PFSK-1 (cell line): ENCODE data around the gene KIAA0319L.

Source experiments
- FOXP2 ChIP-seq: optimal IDR thresholded peaks from 2 replicates; pipeline ENCODE3; 2011; ENCODE audit warnings: borderline replicate concordance, control low read depth, inconsistent platforms; ENCODE audit not compliant: insufficient read depth; ENCODE audit errors: extremely low read length, extremely low read depth
- POLR2AphosphoS5 ChIP-seq: IDR thresholded peaks from 2 replicates; pipeline ENCODE4 v1.6.1; 2012; ENCODE audit warnings: low read depth, mild to moderate bottlenecking, control low read depth, low read length, moderate library complexity
- SIN3A ChIP-seq: IDR thresholded peaks from 2 replicates; pipeline ENCODE4 v1.6.1; 2012; ENCODE audit warnings: mild to moderate bottlenecking, low read length, moderate library complexity, borderline replicate concordance; ENCODE audit not compliant: insufficient read depth
- TAF1 ChIP-seq: IDR thresholded peaks from 2 replicates; pipeline ENCODE4 v1.6.1; 2012; ENCODE audit warnings: low read length, control low read depth, borderline replicate concordance; ENCODE audit not compliant: insufficient read depth
- TF ChIP-seq, protein P1 (sequence below), 2 experiments: IDR thresholded peaks; 2 replicates each; pipeline versions ENCODE4 v1.6.1 to v1.8.0; 2011 to 2012; ENCODE audit warnings: low read depth in 2 of 2, low read length in 2 of 2, control low read depth in 1 of 2, inconsistent platforms in 1 of 2, mild to moderate bottlenecking in 1 of 2, moderate library complexity in 1 of 2; ENCODE audit not compliant: insufficient read depth in 1 of 2

The KIAA0319L gene

DNA sequence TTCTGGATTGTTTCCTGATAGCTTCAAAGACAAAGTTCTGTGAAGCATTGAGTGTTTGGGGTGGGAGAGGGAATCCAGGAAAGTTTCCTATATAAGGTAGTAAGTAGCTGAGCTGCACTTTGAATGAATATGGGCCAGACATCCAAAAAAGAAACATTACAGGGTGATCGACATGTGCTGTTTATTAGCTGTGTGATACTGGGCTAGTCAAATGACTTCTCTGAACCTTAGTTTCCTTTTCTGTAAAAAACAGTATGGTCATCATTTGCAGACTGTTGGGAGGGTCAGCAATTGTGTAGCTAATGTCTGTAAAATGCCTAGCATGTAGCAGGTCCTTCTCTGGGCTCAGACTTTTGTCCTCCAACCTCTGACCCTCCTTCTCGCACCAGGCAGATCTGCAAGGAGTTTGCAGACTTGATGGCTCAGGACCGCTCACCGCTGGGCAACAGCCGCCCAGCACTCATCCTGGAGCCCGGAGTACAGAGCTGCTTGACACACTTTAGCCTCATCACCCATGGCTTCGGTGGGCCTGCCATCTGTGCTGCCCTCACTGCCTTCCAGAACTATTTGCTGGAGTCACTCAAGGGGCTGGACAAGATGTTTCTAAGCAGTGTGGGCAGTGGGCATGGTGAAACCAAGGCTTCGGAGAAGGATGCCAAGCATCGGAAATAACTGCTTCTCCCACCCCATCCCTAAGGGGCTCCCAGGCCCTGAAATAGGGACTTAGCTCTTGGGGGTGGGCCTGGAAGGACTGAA lies 37.0 kb upstream of the KIAA0319L start:
- no peak for TF ChIP-seq FOXP2
- TF ChIP-seq, protein P1, sequence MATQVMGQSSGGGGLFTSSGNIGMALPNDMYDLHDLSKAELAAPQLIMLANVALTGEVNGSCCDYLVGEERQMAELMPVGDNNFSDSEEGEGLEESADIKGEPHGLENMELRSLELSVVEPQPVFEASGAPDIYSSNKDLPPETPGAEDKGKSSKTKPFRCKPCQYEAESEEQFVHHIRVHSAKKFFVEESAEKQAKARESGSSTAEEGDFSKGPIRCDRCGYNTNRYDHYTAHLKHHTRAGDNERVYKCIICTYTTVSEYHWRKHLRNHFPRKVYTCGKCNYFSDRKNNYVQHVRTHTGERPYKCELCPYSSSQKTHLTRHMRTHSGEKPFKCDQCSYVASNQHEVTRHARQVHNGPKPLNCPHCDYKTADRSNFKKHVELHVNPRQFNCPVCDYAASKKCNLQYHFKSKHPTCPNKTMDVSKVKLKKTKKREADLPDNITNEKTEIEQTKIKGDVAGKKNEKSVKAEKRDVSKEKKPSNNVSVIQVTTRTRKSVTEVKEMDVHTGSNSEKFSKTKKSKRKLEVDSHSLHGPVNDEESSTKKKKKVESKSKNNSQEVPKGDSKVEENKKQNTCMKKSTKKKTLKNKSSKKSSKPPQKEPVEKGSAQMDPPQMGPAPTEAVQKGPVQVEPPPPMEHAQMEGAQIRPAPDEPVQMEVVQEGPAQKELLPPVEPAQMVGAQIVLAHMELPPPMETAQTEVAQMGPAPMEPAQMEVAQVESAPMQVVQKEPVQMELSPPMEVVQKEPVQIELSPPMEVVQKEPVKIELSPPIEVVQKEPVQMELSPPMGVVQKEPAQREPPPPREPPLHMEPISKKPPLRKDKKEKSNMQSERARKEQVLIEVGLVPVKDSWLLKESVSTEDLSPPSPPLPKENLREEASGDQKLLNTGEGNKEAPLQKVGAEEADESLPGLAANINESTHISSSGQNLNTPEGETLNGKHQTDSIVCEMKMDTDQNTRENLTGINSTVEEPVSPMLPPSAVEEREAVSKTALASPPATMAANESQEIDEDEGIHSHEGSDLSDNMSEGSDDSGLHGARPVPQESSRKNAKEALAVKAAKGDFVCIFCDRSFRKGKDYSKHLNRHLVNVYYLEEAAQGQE (IDR thresholded peaks at IDR 0.05; ENCODE audit: insufficient read depth in 1 of 2, low read depth in 2 of 2, low read length in 2 of 2) = no peak

DNA sequence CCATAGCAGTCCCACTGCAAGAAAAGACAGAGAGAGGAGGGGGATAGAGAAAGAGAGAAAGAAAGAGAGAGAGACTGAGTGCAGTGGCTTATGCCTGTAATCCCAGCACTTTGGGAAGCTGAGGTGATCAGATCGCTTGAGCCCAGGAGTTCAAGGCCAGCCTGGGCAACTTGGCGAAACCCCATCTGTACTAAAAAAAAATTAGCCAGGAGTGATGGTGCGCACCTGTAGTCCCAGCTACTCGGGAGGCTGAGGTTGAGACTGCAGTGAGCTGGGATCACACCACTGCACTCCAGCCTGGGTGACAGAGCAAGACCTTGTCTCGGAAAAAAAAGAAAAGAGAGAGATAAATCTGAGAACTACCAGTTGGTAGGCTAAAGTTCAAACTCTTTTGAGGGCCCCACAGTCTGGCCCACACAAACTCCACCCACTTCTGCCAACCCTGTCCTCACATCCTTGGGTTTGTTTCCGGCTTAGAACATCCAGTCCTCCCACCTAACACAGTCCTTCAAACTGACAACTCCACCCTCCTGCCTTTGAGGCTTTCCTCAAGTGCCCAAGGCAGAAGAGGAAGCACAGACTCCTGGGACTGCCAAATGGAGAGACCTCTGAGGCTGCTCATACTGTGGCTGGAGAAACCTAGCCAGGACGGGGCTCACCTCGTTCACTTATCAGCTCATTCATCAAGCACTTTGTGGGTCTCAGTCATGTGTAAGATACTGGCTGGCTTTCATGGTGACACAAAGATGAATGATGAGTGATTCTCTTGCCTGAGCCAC lies 36.0 kb upstream of the KIAA0319L start:
- TF ChIP-seq TAF1 (no peak), POLR2AphosphoS5 (no peak), SIN3A (no peak), FOXP2 (no peak)
- TF ChIP-seq, protein P1 (IDR thresholded peaks at IDR 0.05; ENCODE audit: insufficient read depth in 1 of 2, low read depth in 2 of 2, low read length in 2 of 2) = no peak

DNA sequence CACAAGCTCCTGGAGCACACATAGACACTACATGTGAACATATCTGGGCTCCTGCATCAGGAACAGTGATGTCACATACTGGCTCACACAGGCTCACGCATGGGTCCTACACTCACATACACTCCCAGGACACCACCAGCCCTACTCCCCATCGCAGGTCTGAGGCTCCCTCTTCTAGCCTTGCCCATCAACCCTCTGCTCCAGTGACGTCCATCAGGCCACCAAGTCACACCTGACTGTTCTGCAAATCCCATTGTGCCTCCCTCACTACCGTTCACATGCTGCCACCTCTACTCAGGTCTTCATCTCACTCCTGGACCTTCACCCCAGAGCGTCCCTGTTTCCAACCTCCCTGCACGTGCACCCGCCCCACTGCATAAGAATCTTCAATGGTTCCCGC lies 34.0 kb upstream of the KIAA0319L start:
- TF ChIP-seq SIN3A = no peak
- TF ChIP-seq FOXP2 = no peak
- no peak for TF ChIP-seq TAF1
- TF ChIP-seq, protein P1 (IDR thresholded peaks at IDR 0.05; ENCODE audit: insufficient read depth in 1 of 2, low read depth in 2 of 2, low read length in 2 of 2) = no peak
- TF ChIP-seq POLR2AphosphoS5 = no peak

DNA sequence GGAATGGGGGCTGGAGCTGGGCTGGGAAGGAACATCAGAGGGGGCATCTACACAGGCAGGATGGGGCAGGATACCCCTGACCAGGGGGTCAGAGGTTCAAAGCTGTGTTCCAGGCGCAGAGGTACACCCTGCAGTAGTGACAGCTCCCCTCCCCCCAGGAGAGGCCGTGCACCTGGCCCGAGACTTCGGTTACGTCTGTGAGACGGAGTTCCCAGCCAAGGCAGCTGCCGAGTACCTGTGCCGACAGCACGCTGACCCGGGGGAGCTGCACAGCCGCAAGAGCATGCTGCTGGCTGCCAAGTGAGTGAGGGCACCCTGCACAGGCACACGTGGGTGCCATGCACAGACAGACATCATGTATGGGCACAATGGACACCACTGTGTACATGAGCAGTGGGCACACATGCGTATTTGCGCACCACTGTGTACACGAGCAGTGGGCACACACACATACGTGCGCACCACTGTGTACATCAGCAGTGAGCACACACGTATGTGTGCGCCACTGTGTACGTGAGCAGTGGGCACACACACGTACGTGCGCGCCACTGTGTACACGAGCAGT lies 33.4 kb upstream of the KIAA0319L start:
- TF ChIP-seq POLR2AphosphoS5 = no peak
- TF ChIP-seq, protein P1 (IDR thresholded peaks at IDR 0.05; ENCODE audit: insufficient read depth in 1 of 2, low read depth in 2 of 2, low read length in 2 of 2) = no peak
- TF ChIP-seq SIN3A = no peak
- no peak for TF ChIP-seq FOXP2
- TF ChIP-seq TAF1 = no peak
